Testis (tissue), 3 donors: ENCODE results near the gene CPT2. TPM values are rescaled to one million over a fixed set of nuclear protein-coding genes. Genes with fewer than 3 reads are reported as not detected.

Source experiments
- DNase-seq: peaks from one replicate; pipeline ENCODE4 v3.0.0-alpha.2; 2019
- H3K27ac ChIP-seq, 2 donors: fragments of 200-600 bp; sonication (generic); one replicate each; pipeline ENCODE4 v1.5.1; 2019
- H3K27me3 ChIP-seq: fragments of 200-600 bp; sonication (generic); one replicate; pipeline ENCODE4 v1.5.1; 2019
- H3K36me3 ChIP-seq: fragments of 200-600 bp; sonication (generic); one replicate; pipeline ENCODE4 v1.5.1; 2017; ENCODE audit warnings: low read depth; ENCODE audit errors: missing control alignments
- H3K4me1 ChIP-seq: fragments of 200-600 bp; sonication (generic); one replicate; pipeline ENCODE4 v1.5.1; 2019
- H3K4me3 ChIP-seq, 2 donors: fragments of 200-600 bp; sonication (generic); one replicate each; pipeline ENCODE4 v1.5.1; 2017 to 2019
- H3K9me3 ChIP-seq: fragments of 200-600 bp; sonication (generic); one replicate; pipeline ENCODE4 v1.5.1; 2017
- CTCF ChIP-seq, 3 experiments: fragments of 450-650 bp in 2 of 3; fragments of 200-600 bp in 1 of 3; sonication (generic) in 1 of 3; IDR thresholded peaks; one replicate each; pipeline ENCODE4 v1.5.1; 2016 to 2019; ENCODE audit warnings: antibody characterized with exemption in 3 of 3, mild to moderate bottlenecking in 2 of 3, moderate library complexity in 1 of 3
- POLR2A ChIP-seq: fragments of 450-650 bp; IDR thresholded peaks from one replicate; pipeline ENCODE4 v1.6.1; 2017; ENCODE audit warnings: antibody characterized with exemption, mild to moderate bottlenecking, moderate library complexity
- WGBS, 2 donors: methylation state at CpG; one replicate each; pipeline ENCODE4 v1.1.5; 2018; 5-methylcytosine and 5-hydroxymethylcytosine counted together
- intact Hi-C: fragments of 100-400 bp; cut with DNase I; formaldehyde crosslinking; loops from one replicate; pipeline ENCODE4 v1.15.1; 2023; ENCODE audit warnings: low total_unique reads
- polyA plus RNA-seq: library from polyadenylated mRNA; stranded (reverse); fragments of 350-450 nt; fragmentation: Illumina TruSeq; extraction: RNeasy Lipid Tissue Mini Kit (QIAGEN cat#74804); gene quantifications from one replicate; pipeline ENCODE4 v1.2.3, GENCODE V29; 2014; ENCODE audit warnings: low read depth, low replicate concordance; ENCODE audit not compliant: insufficient read depth
- total RNA-seq, 2 donors: library from RNA; depleted of rRNA; stranded (reverse); fragments of >200 nt; gene quantifications; one replicate each; pipeline ENCODE4 v1.2.3, GENCODE V29; 2016

CPT2 gene
- total and polyA plus RNA-seq, 3 donors from 2014 or later, result 36.9 to 61.7 (median 44.4) TPM

GRCh38 chr1:53154859-53155438 is 41.7 kb upstream of the CPT2 start:
- intact Hi-C loops, result no loop called here
- Histone ChIP-seq H3K27me3 (no peaks in the 10 kb centered on the region), H3K4me3 (no peak overlapping the region), H3K27ac (no peak overlapping the region), H3K4me1 (no peaks in the 10 kb centered on the region), H3K36me3 (no peaks in the 10 kb centered on the region), H3K9me3 (no peaks in the 10 kb centered on the region)
- WGBS, 2 donors, result 88 to 91% methylated on average over 8 of the region's 8 CpGs
- no peak for DNase-seq
- TF ChIP-seq CTCF (IDR thresholded peaks at IDR 0.05) (no peak), POLR2A (no peak)

- H3K4me1 ChIP-seq, result no peaks in the 10 kb centered on the region
- no peak overlapping the region for H3K4me3 ChIP-seq
- H3K36me3 ChIP-seq, result no peaks in the 10 kb centered on the region
- 91 to 100% methylated on average over 1 of the region's 1 CpG for WGBS, 2 donors
- H3K27me3 ChIP-seq, result no peaks in the 10 kb centered on the region
- no peak overlapping the region for H3K27ac ChIP-seq
- H3K9me3 ChIP-seq, result no peaks in the 10 kb centered on the region
- intact Hi-C loops, result no loop called here
- DNase-seq, result no peak
- no peak for TF ChIP-seq POLR2A
- TF ChIP-seq CTCF (IDR thresholded peaks at IDR 0.05), result no peak
Observed at GRCh38 chr1:53155534-53155933, 41.1 kb upstream of the CPT2 start.

GRCh38 chr1:53155945-53156344 is 40.7 kb upstream of the CPT2 start:
- Histone ChIP-seq H3K4me1 (no peaks in the 10 kb centered on the region), H3K36me3 (no peaks in the 10 kb centered on the region), H3K9me3 (no peaks in the 10 kb centered on the region), H3K4me3 (no peak overlapping the region), H3K27me3 (no peaks in the 10 kb centered on the region), H3K27ac (no peak overlapping the region)
- WGBS, 2 donors, result 88 to 92% methylated on average over 7 of the region's 7 CpGs
- TF ChIP-seq CTCF (IDR thresholded peaks at IDR 0.05), result no peak
- no peak for TF ChIP-seq POLR2A
- DNase-seq, result no peak
- intact Hi-C loops, result no loop called here

GRCh38 chr1:53156783-53157182 is 39.8 kb upstream of the CPT2 start:
- 73 to 80% methylated on average over 3 of the region's 3 CpGs for WGBS, 2 donors
- H3K36me3 ChIP-seq, result no peaks in the 10 kb centered on the region
- DNase-seq, result no peak
- no peak overlapping the region for H3K4me3 ChIP-seq
- H3K9me3 ChIP-seq, result no peaks in the 10 kb centered on the region
- H3K27ac ChIP-seq, result no peak overlapping the region
- intact Hi-C loops, result no loop called here
- no peak for TF ChIP-seq CTCF (IDR thresholded peaks at IDR 0.05)
- TF ChIP-seq POLR2A, result no peak
- H3K27me3 ChIP-seq, result no peaks in the 10 kb centered on the region
- no peaks in the 10 kb centered on the region for H3K4me1 ChIP-seq

- Histone ChIP-seq H3K4me3 (no peak overlapping the region), H3K36me3 (no peaks in the 10 kb centered on the region), H3K4me1 (no peaks in the 10 kb centered on the region), H3K27me3 (no peaks in the 10 kb centered on the region), H3K27ac (no peak overlapping the region), H3K9me3 (no peaks in the 10 kb centered on the region)
- WGBS, 2 donors, result 54 to 62% methylated on average over 1 of the region's 1 CpG
- intact Hi-C loops, result no loop called here
- DNase-seq, result no peak
- no peak for TF ChIP-seq POLR2A
- no peak for TF ChIP-seq CTCF (IDR thresholded peaks at IDR 0.05)
Observed at GRCh38 chr1:53158900-53159299, 37.7 kb upstream of the CPT2 start.
